ENCODE results near the gene RLN1. TPM values are rescaled to one million over a fixed set of nuclear protein-coding genes. Genes with fewer than 3 reads are reported as not detected.
"Not testable (repeated sequence)": the region's sequence is repeated elsewhere in the genome, so short reads cannot be mapped to it uniquely, and the experiment has no call there.

Gene RLN1
- total RNA-seq, 4 donors from 2014 or later = not detected

DNA sequence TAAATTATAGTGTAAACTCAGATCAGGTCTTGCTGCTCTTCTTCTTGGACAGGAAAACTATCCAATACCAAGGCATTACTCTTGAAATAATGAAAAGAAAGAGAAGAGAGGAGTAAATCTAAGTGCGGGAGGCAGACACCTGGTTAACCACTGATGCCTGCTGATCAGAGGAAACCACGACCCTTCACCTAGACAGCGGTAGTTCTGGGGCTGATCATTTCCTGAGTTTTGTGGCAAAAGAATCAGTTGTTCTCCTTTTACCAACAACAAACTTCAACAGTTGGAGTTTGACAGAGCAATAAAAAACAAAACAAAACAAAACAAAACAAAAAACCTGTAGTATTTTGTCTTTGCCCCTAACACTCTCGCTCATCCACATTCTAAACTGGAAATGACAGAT, 3.0 kb downstream of the RLN1 start:
- Histone ChIP-seq H3K9me3 (no peaks in the 10 kb centered on the region), H3K4me3 (no peak overlapping the region), H3K27me3 (no peaks in the 10 kb centered on the region), H3K36me3 (no peaks in the 10 kb centered on the region), H3K4me1 (no peaks in the 10 kb centered on the region), H3K27ac (no peak overlapping the region)
- 68% methylated on average over 4 of the region's 4 CpGs for WGBS
- TF ChIP-seq POLR2AphosphoS5 (IDR thresholded peaks at IDR 0.05) = no peak
- no peak for TF ChIP-seq POLR2A (IDR thresholded peaks at IDR 0.05)
- TF ChIP-seq EP300 (IDR thresholded peaks at IDR 0.05) = no peak
- TF ChIP-seq, protein P1, sequence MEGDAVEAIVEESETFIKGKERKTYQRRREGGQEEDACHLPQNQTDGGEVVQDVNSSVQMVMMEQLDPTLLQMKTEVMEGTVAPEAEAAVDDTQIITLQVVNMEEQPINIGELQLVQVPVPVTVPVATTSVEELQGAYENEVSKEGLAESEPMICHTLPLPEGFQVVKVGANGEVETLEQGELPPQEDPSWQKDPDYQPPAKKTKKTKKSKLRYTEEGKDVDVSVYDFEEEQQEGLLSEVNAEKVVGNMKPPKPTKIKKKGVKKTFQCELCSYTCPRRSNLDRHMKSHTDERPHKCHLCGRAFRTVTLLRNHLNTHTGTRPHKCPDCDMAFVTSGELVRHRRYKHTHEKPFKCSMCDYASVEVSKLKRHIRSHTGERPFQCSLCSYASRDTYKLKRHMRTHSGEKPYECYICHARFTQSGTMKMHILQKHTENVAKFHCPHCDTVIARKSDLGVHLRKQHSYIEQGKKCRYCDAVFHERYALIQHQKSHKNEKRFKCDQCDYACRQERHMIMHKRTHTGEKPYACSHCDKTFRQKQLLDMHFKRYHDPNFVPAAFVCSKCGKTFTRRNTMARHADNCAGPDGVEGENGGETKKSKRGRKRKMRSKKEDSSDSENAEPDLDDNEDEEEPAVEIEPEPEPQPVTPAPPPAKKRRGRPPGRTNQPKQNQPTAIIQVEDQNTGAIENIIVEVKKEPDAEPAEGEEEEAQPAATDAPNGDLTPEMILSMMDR (IDR thresholded peaks at IDR 0.05) = no peak
- DNase-seq (ENCODE audit: low spot score in 2 of 2) = no peak

DNA sequence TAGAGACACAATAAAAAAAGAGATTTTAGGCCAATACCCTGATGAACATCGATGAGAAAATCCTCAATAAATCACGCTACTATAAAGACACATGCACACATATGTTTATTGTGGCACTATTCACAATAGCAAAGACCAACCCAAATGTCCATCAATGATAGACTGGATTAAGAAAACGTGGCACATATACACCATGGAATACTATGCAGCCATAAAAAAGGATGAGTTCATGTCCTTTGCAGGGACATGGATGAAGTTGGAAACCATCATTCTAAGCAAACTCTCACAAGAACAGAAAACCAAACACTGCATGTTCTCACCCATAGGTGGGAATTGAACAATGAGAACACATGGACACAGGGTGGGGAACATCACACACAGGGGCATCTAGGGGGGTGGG, 8.4 kb downstream of the RLN1 start:
- WGBS = 91% methylated on average over 3 of the region's 3 CpGs
- not testable (repeated sequence) for DNase-seq (ENCODE audit: low spot score in 2 of 2); H3K4me3 ChIP-seq; H3K27me3 ChIP-seq; H3K36me3 ChIP-seq; H3K9me3 ChIP-seq; H3K4me1 ChIP-seq; H3K27ac ChIP-seq

- no peaks in the 10 kb centered on the region for H3K4me1 ChIP-seq
- no peak overlapping the region for H3K4me3 ChIP-seq
- H3K36me3 ChIP-seq = no peaks in the 10 kb centered on the region
- H3K9me3 ChIP-seq = no peaks in the 10 kb centered on the region
- DNase-seq (ENCODE audit: low spot score in 2 of 2) = no peak
- 76% methylated on average over 5 of the region's 10 CpGs for WGBS
- H3K27me3 ChIP-seq = no peaks in the 10 kb centered on the region
- no peak for TF ChIP-seq POLR2A (IDR thresholded peaks at IDR 0.05)
- TF ChIP-seq, protein P1 (IDR thresholded peaks at IDR 0.05) = no peak
- no peak for TF ChIP-seq POLR2AphosphoS5 (IDR thresholded peaks at IDR 0.05)
- no peak for TF ChIP-seq EP300 (IDR thresholded peaks at IDR 0.05)
- H3K27ac ChIP-seq = no peak overlapping the region
These were observed 12.7 kb downstream of the RLN1 start for GRCh38 chr9:5326893-5327548.

- Histone ChIP-seq H3K4me1 (no peaks in the 10 kb centered on the region), H3K36me3 (no peaks in the 10 kb centered on the region), H3K9me3 (no peaks in the 10 kb centered on the region), H3K4me3 (no peak overlapping the region), H3K27me3 (no peaks in the 10 kb centered on the region), H3K27ac (no peak overlapping the region)
- no peak for DNase-seq (ENCODE audit: low spot score in 2 of 2)
- TF ChIP-seq, protein P1 (IDR thresholded peaks at IDR 0.05) = no peak
- TF ChIP-seq EP300 (IDR thresholded peaks at IDR 0.05) = no peak
- no peak for TF ChIP-seq POLR2A (IDR thresholded peaks at IDR 0.05)
- TF ChIP-seq POLR2AphosphoS5 (IDR thresholded peaks at IDR 0.05) = no peak
These were observed 13.5 kb downstream of the RLN1 start for GRCh38 chr9:5326187-5326586.

DNA sequence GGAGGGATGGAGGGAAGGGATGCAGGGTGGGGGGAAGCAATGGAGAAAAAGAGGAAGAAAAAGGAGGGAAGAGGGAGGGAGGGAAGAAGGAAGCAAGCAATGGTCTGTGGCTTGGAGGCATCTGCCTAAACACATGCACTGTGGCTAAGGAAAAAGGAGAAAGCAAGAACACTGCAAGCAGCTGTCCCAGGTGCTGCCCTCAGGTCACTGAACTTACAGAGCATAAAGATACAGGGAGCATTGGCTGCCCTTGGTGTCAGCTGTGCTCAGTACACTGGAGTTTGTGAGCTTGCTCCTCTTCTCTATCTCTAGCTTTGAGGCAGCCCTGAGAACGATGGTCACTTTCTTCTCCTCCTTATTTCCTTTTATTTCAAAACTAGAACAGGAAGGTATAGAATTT, 18.1 kb downstream of the RLN1 start:
- not testable (repeated sequence) for H3K9me3 ChIP-seq; H3K36me3 ChIP-seq; DNase-seq (ENCODE audit: low spot score in 2 of 2); H3K27ac ChIP-seq; H3K4me1 ChIP-seq; H3K4me3 ChIP-seq; H3K27me3 ChIP-seq
- 87% methylated on average over 1 of the region's 1 CpG for WGBS

GRCh38 chr9:5321058-5321457, 18.6 kb downstream of the RLN1 start:
- H3K4me1 ChIP-seq = no peaks in the 10 kb centered on the region
- TF ChIP-seq POLR2A (IDR thresholded peaks at IDR 0.05) = no peak
- TF ChIP-seq EP300 (IDR thresholded peaks at IDR 0.05) = no peak
- TF ChIP-seq, protein P1 (IDR thresholded peaks at IDR 0.05) = no peak
- TF ChIP-seq POLR2AphosphoS5 (IDR thresholded peaks at IDR 0.05) = no peak
- DNase-seq (ENCODE audit: low spot score in 2 of 2) = no peak
- H3K9me3 ChIP-seq = no peaks in the 10 kb centered on the region
- H3K27me3 ChIP-seq = no peaks in the 10 kb centered on the region
- H3K27ac ChIP-seq = no peak overlapping the region
- H3K36me3 ChIP-seq = no peaks in the 10 kb centered on the region
- WGBS = 32% methylated on average over 1 of the region's 1 CpG
- no peak overlapping the region for H3K4me3 ChIP-seq

- H3K4me1 ChIP-seq; H3K4me3 ChIP-seq; H3K27ac ChIP-seq; H3K36me3 ChIP-seq; H3K27me3 ChIP-seq; DNase-seq (ENCODE audit: low spot score in 2 of 2): not testable (repeated sequence)
- WGBS = 97% methylated on average over 1 of the region's 1 CpG
- peaks cover 13% of the 10 kb centered on the region for H3K9me3 ChIP-seq
These were observed 23.3 kb downstream of the RLN1 start for GRCh38 chr9:5316406-5316805.
